GM18498 (cell line): ENCODE results near the gene MED12.

ENCODE experiments used
- ATAC-seq: cut with Tn5 transposase; IDR thresholded peaks from one replicate; pipeline ENCODE4 v1.9.1; 2021; ENCODE audit warnings: mild to moderate bottlenecking, moderate library complexity; ENCODE audit not compliant: unreplicated experiment

Gene MED12

GRCh38 chrX:71184803-71185495, 66.6 kb downstream of the MED12 start:
- ATAC-seq: no peak

GRCh38 chrX:71191248-71191647, 72.9 kb downstream of the MED12 start:
- ATAC-seq: no peak
